Activated T-cell treated with anti-CD3 and anti-CD28 coated beads, Interleukin-2, amount 50 U/mL, for 72 hours (primary cell): ENCODE measurements around the gene FLRT1. TPM values are rescaled to one million over a fixed set of nuclear protein-coding genes. Genes with fewer than 3 reads are reported as not detected.

Source experiments
- ATAC-seq, 2 donors: fragments of 150-1000 bp; cut with Tn5 transposase; replicated peaks in 1 of 2; 2 replicates each; pipeline ENCODE4 v1.10.0; 2021; ENCODE audit warnings: moderate library complexity in 2 of 2, mild to moderate bottlenecking in 1 of 2
- DNase-seq, 2 donors: peaks; one replicate each; pipeline ENCODE4 v3.0.0; 2021 to 2022; ENCODE audit warnings: mixed read lengths in 1 of 2
- H3K27ac Mint-ChIP-seq: one replicate; pipeline ENCODE4 v1.8.0; 2022; ENCODE audit warnings: mild to moderate bottlenecking, moderate library complexity, mixed read lengths
- H3K27me3 Mint-ChIP-seq: one replicate; pipeline ENCODE4 v1.8.0; 2022; ENCODE audit warnings: low read depth, mixed read lengths
- H3K36me3 Mint-ChIP-seq, 2 donors: one replicate each; pipeline ENCODE4 v1.8.0; 2022; ENCODE audit warnings: mixed read lengths in 2 of 2, mild to moderate bottlenecking in 1 of 2; ENCODE audit not compliant: insufficient read depth in 2 of 2
- H3K4me1 Mint-ChIP-seq: one replicate; pipeline ENCODE4 v1.8.0; 2022; ENCODE audit warnings: low read depth, mixed read lengths
- H3K4me3 Mint-ChIP-seq, 2 donors: one replicate each; pipeline ENCODE4 v1.8.0; 2022; ENCODE audit warnings: mild to moderate bottlenecking in 2 of 2, mixed read lengths in 2 of 2, moderate library complexity in 2 of 2
- H3K9me3 Mint-ChIP-seq, 2 donors: one replicate each; pipeline ENCODE4 v1.8.0; 2022; ENCODE audit warnings: mixed read lengths in 2 of 2
- total RNA-seq, 2 donors: library from RNA; stranded (reverse); gene quantifications; one replicate each; pipeline ENCODE4 v1.2.3, GENCODE V29; 2022

The FLRT1 gene
- total RNA-seq, 2 donors from 2014 or later = 0.19 to 1.4 TPM

DNA sequence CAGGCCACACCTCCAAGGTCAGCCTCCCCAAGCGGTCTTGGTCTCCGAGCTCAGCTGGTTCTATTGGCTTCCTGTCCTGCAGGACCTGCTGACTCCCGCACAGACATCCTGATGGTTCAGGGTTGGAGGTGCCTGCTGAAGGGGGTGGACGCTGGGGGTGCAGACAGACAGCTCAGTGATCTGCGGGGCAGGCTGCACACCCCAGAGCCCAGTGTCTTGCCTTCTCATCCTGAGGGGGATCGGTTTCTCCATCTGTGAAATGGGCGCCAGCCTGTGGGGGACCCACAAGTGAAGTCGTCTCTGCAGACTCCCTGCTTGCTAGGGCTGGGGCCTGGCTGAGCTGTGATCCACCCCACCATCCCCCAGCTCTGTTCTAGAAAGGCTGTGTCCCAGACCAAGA, 13.8 kb downstream of the FLRT1 start:
- Mint-ChIP-seq H3K27ac (no peak overlapping the region), H3K27me3 (no peaks in the 10 kb centered on the region), H3K4me1 (no peaks in the 10 kb centered on the region), H3K36me3 (no peaks in the 10 kb centered on the region), H3K4me3 (no peak overlapping the region), H3K9me3 (no peaks in the 10 kb centered on the region)
- no peak for DNase-seq
- no peak for ATAC-seq

- Mint-ChIP-seq H3K4me3 (no peak overlapping the region), H3K4me1 (no peaks in the 10 kb centered on the region), H3K27ac (no peak overlapping the region), H3K27me3 (no peaks in the 10 kb centered on the region), H3K36me3 (no peaks in the 10 kb centered on the region), H3K9me3 (no peaks in the 10 kb centered on the region)
- DNase-seq = no peak
- no peak for ATAC-seq
Observed at GRCh38 chr11:64051297-64051696, 15.6 kb downstream of the FLRT1 start.

- ATAC-seq (no peak), DNase-seq (no peak)
- Mint-ChIP-seq H3K9me3 (no peaks in the 10 kb centered on the region), H3K27me3 (no peaks in the 10 kb centered on the region), H3K36me3 (no peaks in the 10 kb centered on the region), H3K4me3 (no peak overlapping the region), H3K27ac (no peak overlapping the region), H3K4me1 (no peaks in the 10 kb centered on the region)
Observed at GRCh38 chr11:64052436-64052835, 16.7 kb downstream of the FLRT1 start.

- Mint-ChIP-seq H3K27me3 (no peaks in the 10 kb centered on the region), H3K4me3 (no peak overlapping the region), H3K27ac (no peak overlapping the region), H3K4me1 (no peaks in the 10 kb centered on the region), H3K36me3 (no peaks in the 10 kb centered on the region), H3K9me3 (no peaks in the 10 kb centered on the region)
- ATAC-seq (no peak), DNase-seq (no peak)
Observed at GRCh38 chr11:64052938-64053622, 17.3 kb downstream of the FLRT1 start.

- Mint-ChIP-seq H3K9me3 (no peaks in the 10 kb centered on the region), H3K4me1 (no peaks in the 10 kb centered on the region), H3K36me3 (no peaks in the 10 kb centered on the region), H3K27ac (no peak overlapping the region), H3K4me3 (no peak overlapping the region), H3K27me3 (no peaks in the 10 kb centered on the region)
- DNase-seq (no peak), ATAC-seq (no peak)
Observed at GRCh38 chr11:64053699-64054098, 18.0 kb downstream of the FLRT1 start.

GRCh38 chr11:64055077-64055476, 19.3 kb downstream of the FLRT1 start:
- H3K27ac Mint-ChIP-seq = no peak overlapping the region
- DNase-seq (no peak), ATAC-seq (no peak)
- no peaks in the 10 kb centered on the region for H3K4me1 Mint-ChIP-seq
- no peaks in the 10 kb centered on the region for H3K27me3 Mint-ChIP-seq
- no peaks in the 10 kb centered on the region for H3K36me3 Mint-ChIP-seq
- H3K9me3 Mint-ChIP-seq = no peaks in the 10 kb centered on the region
- H3K4me3 Mint-ChIP-seq = no peak overlapping the region

GRCh38 chr11:64056213-64056785, 20.6 kb downstream of the FLRT1 start:
- Mint-ChIP-seq H3K4me3 (no peak overlapping the region), H3K4me1 (peaks cover 10% of the 10 kb centered on the region), H3K9me3 (no peaks in the 10 kb centered on the region), H3K27ac (no peak overlapping the region), H3K27me3 (peaks cover 3% of the 10 kb centered on the region), H3K36me3 (no peaks in the 10 kb centered on the region)
- DNase-seq = no peak
- no peak for ATAC-seq

GRCh38 chr11:64056861-64057260, 21.1 kb downstream of the FLRT1 start:
- Mint-ChIP-seq H3K9me3 (no peaks in the 10 kb centered on the region), H3K27me3 (peaks cover 9% of the 10 kb centered on the region), H3K4me3 (no peak overlapping the region), H3K27ac (no peak overlapping the region), H3K4me1 (peaks cover 14% of the 10 kb centered on the region), H3K36me3 (no peaks in the 10 kb centered on the region)
- DNase-seq (no peak), ATAC-seq (no peak)

GRCh38 chr11:64057890-64058289, 22.2 kb downstream of the FLRT1 start:
- no peak overlapping the region for H3K4me3 Mint-ChIP-seq
- no peak overlapping the region for H3K27ac Mint-ChIP-seq
- DNase-seq (no peak), ATAC-seq (no peak)
- peaks cover 15% of the 10 kb centered on the region for H3K27me3 Mint-ChIP-seq
- H3K9me3 Mint-ChIP-seq = no peaks in the 10 kb centered on the region
- H3K36me3 Mint-ChIP-seq = no peaks in the 10 kb centered on the region
- peaks cover 17% of the 10 kb centered on the region for H3K4me1 Mint-ChIP-seq

DNA sequence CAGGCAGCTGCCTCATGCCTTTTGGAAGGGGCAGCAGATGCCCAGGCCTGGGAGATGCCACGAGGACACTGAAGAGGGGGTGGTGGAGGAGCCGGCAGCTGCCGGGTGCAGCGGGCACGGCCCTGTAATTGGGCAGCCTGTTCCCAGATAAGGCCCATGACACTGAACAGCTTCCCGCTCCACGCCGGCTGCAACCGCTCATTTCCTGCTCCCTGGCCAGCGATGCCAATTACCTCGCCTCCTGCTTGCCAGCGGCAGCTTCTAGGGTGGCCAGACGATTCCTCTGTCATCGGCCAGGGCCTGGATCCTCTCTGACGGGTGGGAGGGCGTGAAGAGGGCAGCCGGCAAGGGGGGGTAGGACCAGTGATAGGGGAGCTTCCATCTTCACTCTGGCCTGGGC, 22.8 kb downstream of the FLRT1 start:
- H3K27ac Mint-ChIP-seq = no peak overlapping the region
- H3K27me3 Mint-ChIP-seq = peaks cover 18% of the 10 kb centered on the region
- DNase-seq (no peak), ATAC-seq (no peak)
- peaks cover 17% of the 10 kb centered on the region for H3K4me1 Mint-ChIP-seq
- no peaks in the 10 kb centered on the region for H3K36me3 Mint-ChIP-seq
- no peak overlapping the region for H3K4me3 Mint-ChIP-seq
- no peaks in the 10 kb centered on the region for H3K9me3 Mint-ChIP-seq

DNA sequence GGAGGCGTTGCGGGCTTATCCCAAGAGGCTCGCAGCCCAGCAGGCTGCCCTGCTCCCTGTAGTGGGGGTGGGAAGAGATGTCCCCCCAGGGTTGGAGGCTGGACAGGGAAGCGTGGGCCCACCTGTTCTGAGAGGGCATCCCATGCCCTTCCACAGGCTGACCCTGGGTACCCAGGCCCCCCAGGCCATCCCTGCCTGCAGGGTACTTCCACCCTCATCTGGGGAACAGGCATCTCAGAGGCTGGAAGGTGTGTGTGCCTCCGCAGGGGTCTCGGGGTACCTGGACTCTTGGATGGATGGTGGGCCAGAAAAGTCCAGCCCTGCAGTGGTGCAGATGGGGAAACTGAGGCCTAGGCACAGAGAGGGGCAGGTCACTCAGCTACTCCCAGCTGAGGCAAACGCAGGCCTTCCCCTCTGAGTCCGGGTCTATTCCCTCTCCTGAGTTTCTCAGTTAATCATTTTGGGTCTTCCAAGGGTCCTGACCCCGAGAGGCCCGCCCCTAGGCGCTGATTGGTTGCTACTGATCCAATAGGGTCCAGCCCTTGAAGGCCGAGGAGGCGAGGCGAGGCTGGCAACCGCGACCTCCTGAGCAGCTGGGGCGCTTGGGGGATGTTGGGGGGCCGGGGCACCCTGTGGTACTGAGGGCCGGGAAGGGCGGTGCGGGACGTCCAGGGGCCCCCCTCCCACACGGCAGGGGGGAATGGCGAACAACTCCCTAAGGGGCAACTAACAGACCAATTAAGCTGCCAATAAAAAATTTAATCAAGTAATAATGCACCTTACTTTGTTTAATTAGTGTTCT, 23.8 kb downstream of the FLRT1 start:
- H3K27me3 Mint-ChIP-seq = peaks cover 18% of the 10 kb centered on the region
- DNase-seq (no peak), ATAC-seq (no peak)
- no peaks in the 10 kb centered on the region for H3K36me3 Mint-ChIP-seq
- H3K4me3 Mint-ChIP-seq = no peak overlapping the region
- no peak overlapping the region for H3K27ac Mint-ChIP-seq
- H3K9me3 Mint-ChIP-seq = no peaks in the 10 kb centered on the region
- peaks cover 17% of the 10 kb centered on the region for H3K4me1 Mint-ChIP-seq

GRCh38 chr11:64060263-64060860, 24.6 kb downstream of the FLRT1 start:
- H3K4me1 Mint-ChIP-seq = peaks cover 17% of the 10 kb centered on the region
- H3K36me3 Mint-ChIP-seq = no peaks in the 10 kb centered on the region
- H3K27me3 Mint-ChIP-seq = peaks cover 18% of the 10 kb centered on the region
- ATAC-seq (no peak), DNase-seq (no peak)
- no peaks in the 10 kb centered on the region for H3K9me3 Mint-ChIP-seq
- peak overlapping the region; percentile 77 to 84 for H3K4me3 Mint-ChIP-seq
- no peak overlapping the region for H3K27ac Mint-ChIP-seq

DNA sequence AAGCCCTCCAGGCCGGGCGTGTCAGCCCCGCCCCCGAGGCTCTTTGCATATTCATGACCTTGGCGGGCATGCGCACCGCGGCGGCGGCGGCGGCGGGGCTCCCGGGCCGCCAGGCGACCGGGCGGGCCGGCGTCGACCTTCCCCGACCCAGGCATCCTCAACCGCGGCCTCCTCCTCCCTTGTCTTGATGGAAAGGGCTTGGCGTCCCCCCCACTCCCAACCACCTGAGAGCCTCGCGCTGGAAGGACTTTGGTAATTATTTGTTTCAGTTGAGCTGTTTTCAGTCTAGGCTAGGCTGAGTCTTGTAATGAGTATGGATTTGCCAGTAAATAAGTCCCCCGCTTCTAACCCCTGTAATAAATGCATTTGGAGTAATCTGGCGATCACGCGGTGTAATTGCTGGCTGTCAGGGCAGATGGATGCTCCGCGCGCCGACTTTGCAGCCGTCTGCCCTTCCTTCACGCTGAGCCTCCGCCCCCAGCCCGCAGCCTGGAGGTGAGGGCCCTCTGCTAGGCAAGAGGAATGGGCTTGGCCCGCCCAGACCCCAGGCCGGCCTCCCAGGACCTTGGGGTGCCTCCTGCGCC, 25.2 kb downstream of the FLRT1 start:
- ATAC-seq = peak; percentile 87 to 89
- Mint-ChIP-seq H3K36me3 (no peaks in the 10 kb centered on the region), H3K27me3 (peaks cover 18% of the 10 kb centered on the region)

More for the DNA sequence above, 25.2 kb downstream of the FLRT1 start:
- DNase-seq = peak; percentile 75 to 76
- Mint-ChIP-seq H3K27ac (no peak overlapping the region), H3K4me3 (peak overlapping the region; percentile 84 to 85), H3K9me3 (no peaks in the 10 kb centered on the region), H3K4me1 (peaks cover 17% of the 10 kb centered on the region)
